ENCODE measurements around the gene GPHN.

The GPHN gene

DNA sequence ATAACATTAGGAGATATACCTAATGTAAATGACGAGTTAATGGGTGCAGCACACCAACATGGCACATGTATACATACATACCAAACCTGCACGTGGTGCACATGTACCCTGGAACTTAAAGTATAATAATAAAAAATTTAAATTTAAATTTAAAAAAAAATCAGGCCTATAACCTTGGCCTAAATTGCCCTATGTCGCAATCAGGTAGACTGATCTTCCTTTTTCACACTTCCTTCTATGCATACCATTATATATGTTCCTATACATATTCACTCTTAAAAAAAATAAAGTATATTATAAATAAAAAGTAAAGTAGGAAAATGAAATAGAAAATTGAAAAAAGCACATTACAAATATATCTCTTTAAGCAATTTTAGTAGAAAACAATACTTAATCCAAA is 563.6 kb downstream of the GPHN start:
- peak; percentile 28 for FAIRE-seq

DNA sequence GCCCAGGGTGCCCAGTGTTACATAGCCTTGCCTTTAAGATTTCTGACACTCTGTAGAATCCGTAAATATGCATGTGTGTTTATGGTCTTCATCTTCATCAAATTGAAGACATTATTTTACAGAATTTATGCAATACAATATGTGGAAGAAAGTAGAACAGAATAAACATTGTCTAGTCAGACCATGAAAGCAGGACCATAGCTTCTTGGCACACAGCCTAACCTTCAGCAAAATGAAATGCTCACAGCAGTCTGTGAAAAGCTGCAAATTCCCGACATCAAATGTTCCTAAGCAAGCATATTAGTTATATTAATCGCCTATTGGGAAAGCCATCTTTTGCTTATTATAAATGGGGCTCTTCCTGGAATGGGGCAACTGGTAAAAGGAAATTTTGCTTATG is 570.0 kb downstream of the GPHN start:
- FAIRE-seq, result no peak

DNA sequence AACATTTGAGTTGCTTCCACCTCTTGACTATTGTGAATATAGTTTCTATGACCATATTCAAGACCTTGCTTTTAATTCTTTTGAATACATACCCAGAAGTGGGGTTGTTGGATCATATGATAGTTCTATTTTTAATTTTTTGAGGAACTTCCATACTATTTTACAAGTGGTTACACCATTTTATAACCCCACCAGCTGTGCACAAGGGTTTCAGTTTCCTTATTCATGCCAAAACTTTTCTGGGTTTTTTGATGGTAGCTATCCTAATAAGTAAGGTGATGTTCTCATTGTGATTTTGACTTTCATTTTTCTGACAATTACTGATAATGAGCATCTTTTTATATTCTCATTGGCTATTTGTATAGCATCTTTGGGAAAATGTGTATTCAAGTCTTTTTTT is 571.9 kb downstream of the GPHN start:
- no peak for FAIRE-seq

DNA sequence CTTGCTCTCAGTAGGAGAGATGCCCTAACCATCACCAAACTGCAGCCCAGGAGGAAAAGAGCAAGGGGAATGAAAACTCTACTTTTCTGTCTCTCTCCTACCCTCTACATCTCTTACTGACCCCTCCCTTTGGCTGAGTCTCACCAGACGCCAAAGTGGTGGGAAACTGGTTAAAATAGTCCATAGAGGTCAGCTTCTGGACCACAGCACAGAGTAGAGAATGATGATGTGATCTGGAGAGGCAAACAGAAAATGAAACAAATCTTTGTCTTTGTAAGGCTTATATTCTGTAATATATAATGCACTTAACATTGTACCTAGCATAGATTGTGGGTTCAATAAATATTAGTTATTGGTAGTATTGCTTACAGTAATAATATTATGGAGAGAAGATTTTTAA is 600.3 kb downstream of the GPHN start:
- FAIRE-seq, result no peak

DNA sequence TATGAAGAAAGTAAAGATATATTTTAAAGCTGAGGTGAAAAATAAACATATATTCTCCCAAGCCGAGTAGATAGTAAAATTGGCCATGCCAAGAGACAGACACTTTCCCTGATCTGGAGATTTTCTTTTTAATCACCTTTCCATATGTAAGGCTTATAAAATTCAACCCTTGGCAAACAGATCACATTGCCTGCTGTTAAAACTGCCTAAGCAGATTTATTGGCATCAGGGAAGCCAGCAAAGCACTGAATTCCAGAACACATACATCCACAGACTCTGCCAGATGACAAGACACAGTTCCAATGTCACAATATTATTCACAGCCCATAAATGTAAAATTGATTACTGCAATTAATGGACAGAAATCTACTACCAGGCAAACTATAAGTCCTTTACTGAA is 603.1 kb downstream of the GPHN start:
- no peak for FAIRE-seq

DNA sequence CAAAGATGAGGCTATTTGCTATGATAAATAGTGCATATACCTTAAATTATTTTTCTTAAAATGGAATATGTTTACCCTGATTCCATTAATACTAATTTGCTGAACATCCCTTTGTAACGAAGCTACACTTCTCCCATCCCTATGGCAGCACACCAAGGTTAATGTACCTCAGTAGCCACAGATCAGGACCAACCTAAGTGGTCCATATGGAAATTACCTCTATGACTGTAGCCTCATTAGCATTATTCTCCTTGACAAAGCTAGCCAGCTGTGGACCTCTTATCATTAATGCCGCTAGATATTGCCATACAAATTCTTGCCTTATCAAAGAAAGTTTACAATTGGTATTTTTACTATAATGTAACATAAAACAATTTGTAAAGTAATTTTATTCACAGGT is 604.4 kb downstream of the GPHN start:
- no peak for FAIRE-seq

DNA sequence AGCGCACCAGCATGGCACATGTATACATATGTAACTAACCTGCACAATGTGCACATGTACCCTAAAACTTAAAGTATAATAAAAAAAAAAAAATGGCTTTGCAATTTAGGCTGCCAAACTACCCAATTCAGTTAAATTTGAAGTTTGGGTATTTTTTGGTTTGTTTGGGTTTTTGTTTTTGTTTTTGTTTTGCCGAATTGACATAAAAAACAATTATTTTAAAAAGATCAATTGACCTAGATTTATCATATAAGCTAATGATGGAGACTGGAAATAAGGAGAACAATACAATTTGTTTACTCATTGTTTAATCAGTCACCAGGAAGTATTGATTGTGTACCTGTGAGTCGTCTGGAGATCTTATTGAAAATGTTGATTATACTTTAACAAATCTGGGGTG is 619.2 kb downstream of the GPHN start:
- no peak for FAIRE-seq

DNA sequence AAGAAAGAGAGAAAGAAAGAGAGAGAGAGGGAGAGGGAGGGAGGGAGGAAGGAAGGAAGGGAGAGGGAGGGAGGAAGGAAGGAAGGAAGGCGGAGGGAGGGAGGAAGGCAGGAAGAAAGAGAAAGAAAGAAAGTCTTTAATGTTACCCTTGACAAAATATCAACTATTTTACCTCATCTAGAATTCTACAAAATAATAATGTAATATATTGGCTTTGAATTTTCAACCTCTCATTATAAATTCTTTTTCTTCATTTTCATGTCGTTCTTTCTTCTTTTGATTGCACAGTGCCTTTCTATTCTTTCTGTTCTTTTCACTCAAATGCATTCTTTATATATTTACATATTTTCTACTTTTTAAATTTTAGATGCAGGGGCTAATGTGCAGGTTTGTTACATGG is 621.8 kb downstream of the GPHN start:
- no peak for FAIRE-seq

DNA sequence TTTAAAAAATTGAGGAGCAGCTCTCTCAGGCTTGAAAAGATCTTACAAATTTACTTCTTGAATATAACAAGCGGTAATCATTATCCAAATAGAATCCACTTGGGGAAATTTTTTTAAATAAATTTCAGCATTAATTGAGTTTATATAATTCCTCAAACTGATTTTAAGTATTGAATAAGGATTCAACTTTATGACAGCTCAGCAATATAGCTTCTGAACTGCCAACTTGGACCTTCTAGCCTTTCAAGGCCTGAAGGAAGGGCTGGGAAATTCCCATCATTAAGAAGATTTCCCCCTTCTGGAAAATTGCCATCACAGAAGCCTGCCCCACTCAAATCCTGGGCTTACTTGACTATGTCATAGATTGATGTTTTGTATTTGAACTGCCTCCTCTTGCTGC is 623.7 kb downstream of the GPHN start:
- FAIRE-seq, result no peak

DNA sequence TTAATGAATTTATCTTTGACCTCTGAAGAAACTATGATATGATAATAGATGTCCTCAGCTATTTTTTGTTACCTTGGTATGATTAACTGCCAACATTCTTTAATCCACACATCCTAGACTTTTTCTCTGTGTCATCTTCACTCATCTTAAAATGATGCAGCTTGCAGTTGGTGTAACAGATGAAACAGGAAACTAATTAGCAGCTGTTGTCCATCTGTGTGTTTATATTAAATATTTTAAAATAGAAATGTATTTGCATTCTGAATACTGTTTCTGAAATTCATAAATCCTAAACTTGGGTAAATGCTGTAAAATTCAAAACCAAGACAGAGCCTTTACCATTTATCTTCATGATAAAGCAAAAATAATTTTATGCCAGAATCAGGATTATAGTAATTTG is 625.2 kb downstream of the GPHN start:
- FAIRE-seq, result no peak

DNA sequence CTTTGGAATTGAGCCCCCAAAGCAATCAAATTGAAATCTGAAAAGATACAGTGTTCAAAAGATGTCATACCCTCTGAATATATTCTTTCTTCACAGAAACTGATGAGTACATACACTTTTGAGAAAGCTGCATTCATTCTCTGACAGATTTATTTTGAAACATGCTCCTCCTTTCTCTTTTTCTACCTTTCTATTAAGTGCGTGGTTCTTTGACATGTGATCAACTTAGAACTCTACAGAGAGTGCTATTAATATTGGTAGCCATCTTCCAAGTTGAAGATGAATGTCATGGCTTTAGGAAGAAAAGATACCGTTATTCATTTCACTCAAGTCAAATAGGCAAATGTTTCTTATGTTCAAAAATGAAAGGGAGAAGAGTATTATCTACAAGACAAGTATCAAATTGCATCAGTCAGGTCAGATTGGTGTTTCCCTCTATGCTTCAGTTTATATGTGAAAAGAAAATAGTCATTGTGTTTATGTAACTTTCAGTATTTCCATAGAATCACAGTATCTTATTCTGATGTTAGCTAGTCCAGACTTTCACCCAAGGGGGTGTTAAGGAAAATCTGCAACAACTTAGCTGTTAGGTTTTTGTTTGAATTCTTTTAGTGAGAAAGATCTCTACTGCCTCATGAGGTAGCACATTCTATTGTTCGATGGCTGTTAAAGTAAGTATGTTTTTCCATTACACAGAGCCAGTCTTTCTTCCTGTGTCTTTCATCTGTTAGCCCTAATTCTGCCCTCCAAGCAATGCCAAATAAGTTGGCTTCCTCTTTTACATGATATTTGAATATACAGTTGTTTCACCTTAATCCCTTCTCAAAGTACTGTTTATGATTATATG is 625.9 kb downstream of the GPHN start:
- no peak for FAIRE-seq

DNA sequence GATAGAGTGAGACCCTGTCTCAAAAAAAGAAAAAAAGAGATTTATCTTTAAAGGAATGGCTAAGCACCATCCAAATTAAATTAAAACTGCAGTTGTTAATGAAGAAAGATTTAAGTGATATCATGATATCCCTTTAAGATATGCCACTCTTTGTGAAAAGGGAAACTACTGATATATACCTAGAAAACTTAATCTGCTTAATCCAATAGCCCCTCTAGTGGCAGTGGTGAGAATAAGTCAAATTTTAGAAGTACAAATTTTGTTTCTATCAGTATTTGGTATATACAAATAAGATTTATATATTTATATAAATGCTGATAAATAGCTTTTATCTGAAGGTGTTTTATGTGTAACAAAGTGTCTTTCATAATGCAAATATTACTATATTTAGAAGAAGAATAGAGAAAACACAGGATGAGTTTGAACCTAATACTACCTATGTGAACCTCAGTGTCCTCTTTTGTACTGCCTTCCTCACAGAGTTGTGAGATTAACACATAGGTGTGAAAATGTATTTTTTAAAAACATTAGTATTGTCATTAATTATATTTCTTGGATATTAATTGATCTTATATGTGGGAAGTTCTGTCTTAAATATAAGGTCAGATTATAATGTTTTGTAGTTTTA is 629.9 kb downstream of the GPHN start:
- FAIRE-seq, result peak; percentile 91

DNA sequence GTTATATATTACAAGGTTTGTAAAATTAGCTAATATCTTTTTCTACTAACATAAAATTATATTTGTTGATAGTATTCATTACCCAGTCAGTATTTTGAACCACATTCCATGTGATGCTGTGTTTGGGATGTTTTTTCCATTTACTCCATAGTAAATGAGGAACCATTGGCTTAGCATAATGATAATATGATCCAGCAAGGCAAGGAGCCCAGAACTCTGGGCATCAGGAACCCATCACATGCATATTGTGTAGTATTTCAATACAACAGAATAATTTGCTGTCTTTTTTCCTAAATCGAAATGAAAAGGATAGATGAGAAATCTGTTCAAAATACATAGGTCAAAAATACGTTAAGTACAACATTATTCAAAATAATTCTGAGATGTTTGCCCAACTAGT is 632.6 kb downstream of the GPHN start:
- no peak for FAIRE-seq

DNA sequence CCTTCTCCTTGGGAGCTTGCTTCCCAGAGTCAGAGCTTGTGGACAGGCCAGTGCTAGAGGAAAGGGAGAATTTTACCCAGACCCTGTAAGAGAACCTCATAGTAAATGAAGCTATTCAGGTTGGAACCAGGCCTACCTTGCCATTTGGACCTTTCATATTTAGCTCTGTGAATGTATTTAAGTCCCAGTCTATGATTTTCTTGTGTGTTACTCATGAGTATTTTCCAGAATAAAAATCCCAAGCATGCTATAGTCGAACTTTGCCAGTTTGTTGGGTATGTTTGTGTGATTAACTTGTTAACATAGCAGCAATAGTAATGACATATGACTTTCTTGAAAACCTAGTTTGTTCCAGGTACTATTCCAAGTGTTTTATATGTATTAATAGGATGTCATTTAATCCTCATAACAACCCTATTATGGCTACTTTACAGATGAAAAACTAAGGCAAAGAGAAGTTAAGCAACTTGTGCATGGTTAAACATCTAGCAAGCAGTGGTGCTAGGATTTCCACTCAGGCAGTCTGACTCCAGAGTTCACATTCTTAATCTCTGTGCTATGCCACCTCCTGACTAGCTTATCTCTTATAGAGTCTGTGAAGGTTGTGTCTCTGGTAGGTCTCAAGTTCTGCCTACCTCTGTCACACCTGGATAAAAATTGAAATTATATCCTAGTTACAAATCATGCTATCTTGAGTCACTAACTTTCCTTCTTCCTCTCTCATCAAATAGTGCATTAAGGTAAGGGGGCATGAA is 633.4 kb downstream of the GPHN start:
- FAIRE-seq, result no peak

DNA sequence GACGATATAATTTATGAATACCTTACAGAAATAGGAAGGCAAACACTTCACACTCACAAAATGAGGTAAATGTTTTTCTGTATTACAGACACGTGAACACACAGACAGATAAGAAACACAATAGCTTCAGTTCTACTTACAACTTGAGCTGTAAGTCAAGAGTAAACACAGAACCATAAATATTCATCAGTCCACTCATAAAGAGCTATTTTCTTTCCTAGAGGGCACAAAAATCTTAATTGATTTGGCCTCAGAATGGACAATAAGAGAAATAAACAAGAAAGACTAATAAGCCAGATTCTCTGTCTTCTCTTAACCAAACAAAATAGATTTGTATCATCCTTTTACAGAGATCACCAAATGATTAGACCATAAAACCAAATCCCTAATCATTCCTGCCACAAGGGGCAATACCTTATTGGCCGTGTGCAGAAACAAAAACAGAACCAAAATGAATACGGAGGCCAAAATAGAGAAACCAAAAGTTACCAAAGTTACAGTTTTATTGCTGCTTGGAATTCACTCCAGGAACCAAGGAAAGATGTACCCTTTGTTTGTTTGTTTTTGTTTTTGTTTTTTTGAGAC is 643.2 kb downstream of the GPHN start:
- no peak for FAIRE-seq

DNA sequence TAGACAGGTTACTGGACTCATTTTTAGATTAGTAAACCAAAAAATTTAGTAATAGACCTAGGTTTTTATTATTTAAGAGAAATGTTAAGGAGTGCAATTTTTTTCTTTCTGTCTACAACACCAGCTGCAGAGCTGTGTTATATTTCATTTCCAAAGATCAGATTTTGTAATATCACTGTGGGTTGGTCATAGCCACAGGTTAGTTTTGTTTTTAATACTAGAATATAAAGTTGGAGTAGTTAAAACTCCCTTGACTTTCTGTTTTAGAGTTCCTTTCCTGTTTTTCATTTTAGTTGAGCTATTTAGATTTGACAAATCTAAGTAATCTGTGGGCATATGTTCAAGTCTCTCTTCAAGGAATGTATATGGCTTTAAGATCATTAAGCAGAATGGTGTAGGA is 650.6 kb downstream of the GPHN start:
- no peak for FAIRE-seq

DNA sequence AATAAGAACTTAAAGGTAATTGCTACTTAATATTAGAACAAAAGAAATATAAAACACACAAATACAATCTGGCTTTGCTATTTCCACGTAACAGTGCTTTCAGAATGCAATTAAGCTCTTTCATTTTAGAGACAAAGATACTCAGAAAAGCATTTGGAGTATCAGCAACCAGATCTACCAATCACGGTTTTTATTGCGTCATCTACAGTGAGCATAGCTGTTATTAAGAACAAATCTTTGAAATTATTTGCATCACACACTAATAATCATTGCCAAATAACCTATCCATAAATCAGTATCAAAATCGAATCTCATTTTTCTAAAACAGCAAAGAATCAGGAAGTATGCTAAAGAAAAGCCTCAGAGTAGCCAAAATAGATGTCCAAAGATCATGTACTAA is 654.4 kb downstream of the GPHN start:
- FAIRE-seq, result no peak

DNA sequence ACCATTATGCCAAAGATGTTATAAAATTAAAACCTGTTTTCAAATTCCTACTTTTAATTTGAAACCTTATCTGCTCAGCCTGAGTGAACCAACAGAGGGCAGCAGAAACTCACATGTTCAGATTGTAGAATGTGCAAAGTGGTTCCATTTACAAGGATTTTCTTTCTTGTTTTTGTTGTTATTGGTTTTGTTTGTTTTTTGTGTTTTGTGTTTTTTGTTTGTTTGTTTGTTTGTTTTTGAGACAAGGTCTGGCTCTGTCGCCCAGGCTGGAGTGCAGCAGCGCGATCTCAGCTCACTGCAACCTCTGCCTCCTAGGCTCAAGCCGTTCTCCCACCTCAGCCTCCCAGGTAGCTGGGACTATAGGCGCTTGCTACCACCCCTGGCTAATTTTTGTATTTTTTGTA is 658.5 kb downstream of the GPHN start:
- FAIRE-seq, result peak; percentile 94

DNA sequence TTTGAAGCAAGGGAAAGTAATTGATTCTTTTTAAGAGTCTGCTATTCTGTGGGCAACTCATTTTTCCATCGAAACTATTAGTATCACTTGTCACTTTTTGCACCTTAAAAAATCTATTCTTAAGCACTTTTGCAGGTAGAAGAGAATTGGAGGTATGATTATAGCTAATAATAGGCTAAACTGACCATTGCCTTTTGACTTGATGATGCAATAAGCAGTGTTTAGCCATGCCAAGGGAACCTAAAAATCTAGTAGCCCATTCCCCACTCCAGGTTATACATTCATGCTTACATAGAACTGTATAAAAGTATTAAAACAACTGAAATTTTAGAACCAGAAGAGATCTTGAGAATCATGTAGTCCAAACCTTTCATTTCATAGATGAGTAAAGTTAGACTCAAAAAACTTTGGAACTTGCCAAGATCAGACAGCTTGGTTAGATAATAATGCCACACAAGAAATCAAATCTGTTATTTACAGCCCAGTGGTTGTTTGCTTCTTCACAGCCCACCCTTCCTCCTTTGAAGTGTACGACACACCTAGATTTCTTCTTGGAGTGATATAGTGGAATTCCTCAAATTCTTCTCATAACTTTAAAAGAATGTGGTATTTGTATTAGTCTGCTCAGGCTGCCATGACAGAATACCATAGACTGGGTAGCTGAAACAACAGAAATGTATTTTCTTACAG is 659.6 kb downstream of the GPHN start:
- no peak for FAIRE-seq

DNA sequence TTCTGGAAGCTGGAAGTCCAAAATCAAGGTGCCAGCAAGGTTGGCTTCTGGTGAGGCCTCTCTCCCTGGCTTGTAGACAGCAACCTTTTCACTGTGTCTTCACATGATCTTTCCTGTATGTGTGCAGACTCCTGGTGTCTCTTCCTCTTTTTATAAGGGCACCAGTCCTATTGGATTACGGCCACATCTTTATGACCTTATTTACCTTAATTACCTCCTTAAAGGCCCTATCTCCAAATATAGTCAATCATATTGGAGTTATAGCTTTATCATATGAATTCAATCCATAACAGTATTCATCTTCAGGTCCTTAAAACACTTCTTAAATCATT is 660.1 kb downstream of the GPHN start:
- no peak for FAIRE-seq

DNA sequence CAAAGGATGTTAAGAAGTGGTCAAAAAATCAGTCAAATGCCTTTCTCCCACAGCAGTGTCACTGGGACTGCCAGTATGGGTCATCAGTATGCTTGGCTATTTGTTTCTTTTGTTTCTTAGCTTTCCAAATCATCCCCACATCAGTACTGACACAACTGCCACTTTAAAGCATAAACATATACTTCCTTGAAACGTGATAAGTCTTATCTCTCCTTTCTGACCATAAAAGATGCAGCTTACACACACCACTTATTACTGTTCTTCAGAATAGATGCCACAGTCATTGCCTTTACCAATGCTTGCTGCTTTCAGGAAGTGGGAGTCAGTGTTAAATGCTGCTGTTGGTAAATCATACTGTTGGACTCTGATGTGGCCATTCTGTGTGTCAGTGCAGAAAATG is 662.7 kb downstream of the GPHN start:
- no peak for FAIRE-seq

DNA sequence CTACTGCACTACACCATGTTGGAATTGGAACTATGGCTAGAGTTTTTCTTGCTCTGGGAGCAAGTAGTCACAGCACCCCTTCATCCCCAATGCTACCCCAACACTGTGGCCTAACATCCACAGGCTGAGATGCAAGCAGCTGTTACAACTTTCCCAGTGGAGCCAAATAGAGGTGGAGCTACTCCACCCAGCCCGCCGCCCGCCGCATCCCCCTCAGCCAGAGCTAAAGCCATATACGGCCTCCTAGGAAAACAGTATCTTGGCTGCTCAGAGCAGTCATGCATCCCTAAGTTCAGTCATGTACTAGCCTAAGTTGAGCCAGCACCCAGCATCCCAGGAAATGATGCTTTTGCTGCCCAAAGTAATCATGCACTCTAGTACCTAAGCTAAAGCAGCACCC is 664.1 kb downstream of the GPHN start:
- no peak for FAIRE-seq

DNA sequence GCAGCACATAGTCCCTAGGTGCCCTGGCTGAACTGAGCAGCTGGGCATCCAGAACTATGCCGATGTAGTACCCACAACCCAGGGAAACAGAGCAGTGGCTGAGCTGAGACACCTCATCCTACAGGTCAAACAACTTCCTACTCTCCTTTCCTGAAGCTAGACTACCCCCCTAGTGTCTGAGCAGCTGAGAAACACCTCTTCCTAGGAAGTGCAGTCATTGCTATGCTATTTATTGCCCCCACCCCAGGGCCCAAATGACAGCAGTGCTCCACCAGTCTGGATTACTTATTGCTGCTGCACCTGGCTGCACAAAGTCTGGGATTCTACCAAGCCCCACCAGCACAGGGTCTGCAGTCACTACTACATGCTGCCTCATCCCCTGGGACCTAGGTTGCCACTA is 664.6 kb downstream of the GPHN start:
- FAIRE-seq, result no peak

Data from TTC549 (cell line).